GM23248 (cell line): ENCODE measurements around the gene BAHD1. TPM values are rescaled to one million over a fixed set of nuclear protein-coding genes. Genes with fewer than 3 reads are reported as not detected.

Experiments used
- DNase-seq: peaks from one replicate; pipeline ENCODE4 v3.0.0-alpha.2; 2015
- H2AFZ ChIP-seq: fragments of 200-600 bp; sonication (generic); 2 replicates; pipeline ENCODE4 v1.6.1; 2016; ENCODE audit warnings: antibody characterized with exemption
- H3F3A ChIP-seq: fragments of 200-600 bp; sonication (generic); 2 replicates; pipeline ENCODE4 v1.6.1; 2016; ENCODE audit warnings: mild to moderate bottlenecking, antibody characterized with exemption, mixed run types; ENCODE audit not compliant: insufficient read depth
- H3K27ac ChIP-seq: fragments of 200-600 bp; sonication (generic); 2 replicates; pipeline ENCODE4 v1.5.1; 2016; ENCODE audit warnings: mild to moderate bottlenecking
- H3K27me3 ChIP-seq: fragments of 200-600 bp; sonication (generic); replicated peaks from 2 replicates; pipeline ENCODE4 v1.6.1; 2016; ENCODE audit warnings: mild to moderate bottlenecking; ENCODE audit not compliant: insufficient read depth
- H3K36me3 ChIP-seq: fragments of 200-600 bp; sonication (generic); 2 replicates; pipeline ENCODE4 v1.6.1; 2016; ENCODE audit warnings: low read depth, mild to moderate bottlenecking
- H3K4me1 ChIP-seq: fragments of 200-600 bp; sonication (generic); 2 replicates; pipeline ENCODE4 v1.6.1; 2016; ENCODE audit warnings: mild to moderate bottlenecking; ENCODE audit not compliant: insufficient read depth
- H3K4me2 ChIP-seq: fragments of 200-600 bp; sonication (generic); one replicate; pipeline ENCODE4 v1.6.1; 2016; ENCODE audit warnings: mild to moderate bottlenecking; ENCODE audit not compliant: unreplicated experiment
- H3K4me3 ChIP-seq: fragments of 200-600 bp; sonication (generic); 2 replicates; pipeline ENCODE4 v1.5.1; 2016; ENCODE audit warnings: mild to moderate bottlenecking
- H3K79me2 ChIP-seq: fragments of 200-600 bp; sonication (generic); 2 replicates; pipeline ENCODE4 v1.6.1; 2016; ENCODE audit warnings: mild to moderate bottlenecking; ENCODE audit not compliant: insufficient read depth
- H3K9ac ChIP-seq: fragments of 200-600 bp; sonication (generic); 2 replicates; pipeline ENCODE4 v1.6.1; 2016; ENCODE audit warnings: mild to moderate bottlenecking
- H3K9me2 ChIP-seq: fragments of 200-600 bp; sonication (generic); 2 replicates; pipeline ENCODE4 v1.6.1; 2016; ENCODE audit warnings: mixed run types, mild to moderate bottlenecking, moderate library complexity; ENCODE audit not compliant: insufficient read depth
- H3K9me3 ChIP-seq: fragments of 200-600 bp; sonication (generic); one replicate; pipeline ENCODE4 v1.6.1; 2017; ENCODE audit warnings: low read depth
- H4K20me1 ChIP-seq: fragments of 200-600 bp; sonication (generic); 2 replicates; pipeline ENCODE4 v1.6.0; 2016; ENCODE audit not compliant: insufficient read depth
- EZH2 ChIP-seq: fragments of 200-600 bp; sonication (generic); IDR thresholded peaks from 2 replicates; pipeline ENCODE4 v1.6.1; 2018; ENCODE audit warnings: antibody characterized with exemption, mild to moderate bottlenecking; ENCODE audit not compliant: insufficient read depth, poor library complexity, severe bottlenecking
- EZH2phosphoT487 ChIP-seq: fragments of 200-600 bp; sonication (generic); IDR thresholded peaks from 2 replicates; pipeline ENCODE4 v1.6.1; 2018; ENCODE audit warnings: antibody characterized with exemption, moderate library complexity, mild to moderate bottlenecking, low read depth; ENCODE audit not compliant: insufficient read depth
- WGBS, 2 experiments: methylation state at CpG; one replicate each; pipeline ENCODE4 v1.1.6; 2015 to 2017; ENCODE audit warnings: low lambda C conversion rate in 2 of 2, low coverage in 1 of 2; ENCODE audit errors: missing lambda C conversion rate in 2 of 2; 5-methylcytosine and 5-hydroxymethylcytosine counted together
- in situ Hi-C: fragments of 300-500 bp; cut with MboI; formaldehyde crosslinking; loops from 2 replicates; pipeline ENCODE4 v1.15.0; 2020
- polyA plus RNA-seq: library from polyadenylated mRNA; unstranded; fragments of >200 nt; fragmentation: Nextera tagmentation; extraction: Ambion mirVana; gene quantifications from 2 replicates; pipeline ENCODE4 v1.2.1, GENCODE V29; 2016
- total RNA-seq: library from RNA; depleted of rRNA; stranded (reverse); fragments of >200 nt; shearing (Covaris generic); gene quantifications from 2 replicates; pipeline ENCODE4 v1.2.3, GENCODE V29; 2014

Gene BAHD1
- total and polyA plus RNA-seq, 2 experiments from 2014 or later: 2.3 to 10.3 TPM

DNA sequence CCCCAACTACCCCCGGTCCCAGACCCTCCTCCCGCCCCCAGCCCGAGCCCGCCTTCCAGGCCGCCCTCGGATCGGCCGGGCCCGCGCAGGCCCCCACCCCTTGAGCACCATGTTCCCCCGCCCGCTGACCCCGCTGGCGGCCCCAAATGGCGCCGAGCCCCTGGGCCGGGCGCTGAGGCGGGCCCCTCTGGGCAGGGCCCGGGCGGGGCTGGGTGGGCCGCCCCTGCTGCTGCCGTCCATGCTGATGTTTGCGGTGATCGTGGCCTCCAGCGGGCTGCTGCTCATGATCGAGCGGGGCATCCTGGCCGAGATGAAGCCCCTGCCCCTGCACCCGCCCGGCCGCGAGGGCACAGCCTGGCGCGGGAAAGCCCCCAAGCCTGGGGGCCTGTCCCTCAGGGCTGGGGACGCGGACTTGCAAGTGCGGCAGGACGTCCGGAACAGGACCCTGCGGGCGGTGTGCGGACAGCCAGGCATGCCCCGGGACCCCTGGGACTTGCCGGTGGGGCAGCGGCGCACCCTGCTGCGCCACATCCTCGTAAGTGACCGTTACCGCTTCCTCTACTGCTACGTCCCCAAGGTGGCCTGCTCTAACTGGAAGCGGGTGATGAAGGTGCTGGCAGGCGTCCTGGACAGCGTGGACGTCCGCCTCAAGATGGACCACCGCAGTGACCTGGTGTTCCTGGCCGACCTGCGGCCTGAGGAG lies 30.5 kb downstream of the BAHD1 start:
- Histone ChIP-seq H3K9me2 (no peaks in the 10 kb centered on the region), H3K9ac (peak overlapping the region; percentile 81), H3K79me2 (no peaks in the 10 kb centered on the region), H3K4me1 (0 out of 2 replicates have a peak, but pooled peaks cover 4% of the 10 kb centered on the region), H3K27ac (no peak overlapping the region), H3F3A (peaks cover 20% of the 10 kb centered on the region; the same call in 1 of the 2 replicates), H3K27me3 (no peaks in the 10 kb centered on the region), H3K4me3 (peak overlapping the region; percentile 77), H3K36me3 (no peaks in the 10 kb centered on the region), H3K4me2 (peak overlapping the region; percentile 72), H2AFZ (peak overlapping the region; percentile 73), H3K9me3 (no peaks in the 10 kb centered on the region), H4K20me1 (no peaks in the 10 kb centered on the region)
- WGBS, 2 experiments: 2% methylated on average over 30 to 54 of the region's 60 CpGs
- in situ Hi-C loops: no loop called here
- DNase-seq: peak; percentile 43
- TF ChIP-seq EZH2phosphoT487 (no peak), EZH2 (no peak)

DNA sequence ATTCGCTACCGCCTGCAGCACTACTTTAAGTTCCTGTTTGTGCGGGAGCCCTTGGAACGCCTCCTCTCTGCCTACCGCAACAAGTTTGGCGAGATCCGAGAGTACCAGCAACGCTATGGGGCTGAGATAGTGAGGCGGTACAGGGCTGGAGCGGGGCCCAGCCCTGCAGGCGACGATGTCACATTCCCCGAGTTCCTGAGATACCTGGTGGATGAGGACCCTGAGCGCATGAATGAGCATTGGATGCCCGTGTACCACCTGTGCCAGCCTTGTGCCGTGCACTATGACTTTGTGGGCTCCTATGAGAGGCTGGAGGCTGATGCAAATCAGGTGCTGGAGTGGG lies 31.0 kb downstream of the BAHD1 start:
- H3K9me3 ChIP-seq: no peaks in the 10 kb centered on the region
- H3K4me2 ChIP-seq: peak overlapping the region; percentile 72
- WGBS, 2 experiments: 12 to 14% methylated on average over 6 to 15 of the region's 16 CpGs
- H3F3A ChIP-seq: peaks cover 20% of the 10 kb centered on the region; the same call in 1 of the 2 replicates
- no peak for DNase-seq
- 0 out of 2 replicates have a peak, but pooled peaks cover 4% of the 10 kb centered on the region for H3K4me1 ChIP-seq
- H3K27ac ChIP-seq: no peak overlapping the region
- TF ChIP-seq EZH2 (no peak), EZH2phosphoT487 (no peak)
- no peaks in the 10 kb centered on the region for H3K79me2 ChIP-seq
- no peaks in the 10 kb centered on the region for H3K27me3 ChIP-seq
- H3K36me3 ChIP-seq: no peaks in the 10 kb centered on the region
- no peaks in the 10 kb centered on the region for H4K20me1 ChIP-seq
- no peaks in the 10 kb centered on the region for H3K9me2 ChIP-seq
- H3K9ac ChIP-seq: peak overlapping the region; percentile 81
- peak overlapping the region; percentile 73 for H2AFZ ChIP-seq
- H3K4me3 ChIP-seq: peak overlapping the region; percentile 77
- in situ Hi-C loops: no loop called here

DNA sequence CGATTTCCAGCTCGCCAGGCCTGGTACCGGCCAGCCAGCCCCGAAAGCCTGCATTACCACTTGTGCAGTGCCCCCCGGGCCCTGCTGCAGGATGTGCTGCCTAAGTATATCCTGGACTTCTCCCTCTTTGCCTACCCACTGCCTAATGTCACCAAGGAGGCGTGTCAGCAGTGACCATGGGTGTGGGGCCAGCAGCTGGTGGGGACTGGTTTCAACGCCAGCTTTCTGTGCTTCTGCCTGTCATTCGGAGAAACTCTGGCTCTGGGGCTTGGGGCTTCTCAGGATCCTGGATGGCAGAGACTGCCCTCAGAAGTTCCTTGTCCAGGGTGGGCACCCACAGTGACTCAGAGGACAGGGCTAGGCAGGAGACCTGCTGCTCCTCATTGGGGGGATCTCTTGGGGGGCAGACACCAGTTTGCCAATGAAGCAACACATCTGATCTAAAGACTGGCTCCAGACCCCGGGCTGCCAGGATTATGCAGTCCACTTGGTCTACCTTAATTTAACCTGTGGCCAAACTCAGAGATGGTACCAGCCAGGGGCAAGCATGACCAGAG lies 31.5 kb downstream of the BAHD1 start:
- Histone ChIP-seq H3K9ac (no peak overlapping the region), H3K4me2 (peak overlapping the region; percentile 72), H3F3A (peaks cover 20% of the 10 kb centered on the region; the same call in 1 of the 2 replicates), H3K4me1 (0 out of 2 replicates have a peak, but pooled peaks cover 4% of the 10 kb centered on the region), H3K9me3 (no peaks in the 10 kb centered on the region), H3K27ac (no peak overlapping the region), H3K4me3 (peak overlapping the region; percentile 77), H3K36me3 (no peaks in the 10 kb centered on the region), H3K27me3 (no peaks in the 10 kb centered on the region), H3K9me2 (no peaks in the 10 kb centered on the region), H4K20me1 (no peaks in the 10 kb centered on the region), H2AFZ (no peak overlapping the region), H3K79me2 (no peaks in the 10 kb centered on the region)
- WGBS, 2 experiments: 83 to 85% methylated on average over 8 to 9 of the region's 9 CpGs
- no peak for DNase-seq
- TF ChIP-seq EZH2phosphoT487 (no peak), EZH2 (no peak)
- in situ Hi-C loops: no loop called here

DNA sequence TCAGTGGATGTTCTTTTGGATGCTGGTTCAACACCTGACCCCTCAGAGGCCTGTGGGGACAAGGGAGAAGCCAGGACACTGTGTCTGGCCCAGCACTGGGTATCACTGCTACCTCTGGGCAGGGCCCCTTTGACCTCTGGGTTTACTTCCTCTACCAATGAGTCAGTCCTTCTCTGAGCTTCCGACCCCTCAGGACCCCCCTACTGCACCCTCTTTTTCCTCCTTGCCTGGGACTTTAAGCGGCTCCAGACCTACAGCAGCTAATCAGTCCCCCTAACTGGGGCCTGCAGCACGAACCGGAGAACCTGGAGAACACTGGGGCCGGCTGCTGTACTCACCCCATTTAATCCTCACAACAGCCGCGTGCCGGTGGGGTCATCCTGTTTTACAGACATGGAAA lies 33.8 kb downstream of the BAHD1 start:
- H3K36me3 ChIP-seq: no peaks in the 10 kb centered on the region
- no peaks in the 10 kb centered on the region for H4K20me1 ChIP-seq
- TF ChIP-seq EZH2 (no peak), EZH2phosphoT487 (no peak)
- in situ Hi-C loops: no loop called here
- H3K27ac ChIP-seq: no peak overlapping the region
- no peaks in the 10 kb centered on the region for H3K9me3 ChIP-seq
- no peaks in the 10 kb centered on the region for H3K79me2 ChIP-seq
- H3K4me1 ChIP-seq: 0 out of 2 replicates have a peak, but pooled peaks cover 4% of the 10 kb centered on the region
- H3F3A ChIP-seq: peaks cover 6% of the 10 kb centered on the region; the same call in 1 of the 2 replicates
- H3K4me2 ChIP-seq: no peak overlapping the region
- 54 to 56% methylated on average over 8 of the region's 8 CpGs for WGBS, 2 experiments
- no peaks in the 10 kb centered on the region for H3K9me2 ChIP-seq
- H2AFZ ChIP-seq: no peak overlapping the region
- H3K27me3 ChIP-seq: no peaks in the 10 kb centered on the region
- no peak overlapping the region for H3K4me3 ChIP-seq
- no peak overlapping the region for H3K9ac ChIP-seq
- DNase-seq: no peak
